ENCODE results near the gene DENND1A.
A peak's percentile ranks its signal among the peaks of the same experiment; 100 is the strongest.

Gene DENND1A

GRCh38 chr9:123571240-123571639, 358.7 kb downstream of the DENND1A start:
- H3K9me3 Mint-ChIP-seq: no peaks in the 10 kb centered on the region

GRCh38 chr9:123568691-123569688, 360.9 kb downstream of the DENND1A start:
- Mint-ChIP-seq H3K27me3 (no peaks in the 10 kb centered on the region), H3K36me3 (peaks cover 31% of the 10 kb centered on the region), H3K4me1 (peaks cover 21% of the 10 kb centered on the region), H3K27ac (no peak overlapping the region), H3K4me3 (no peak overlapping the region), H3K9me3 (no peaks in the 10 kb centered on the region)
- no peak for ATAC-seq

More at GRCh38 chr9:123571240-123571639, 358.7 kb downstream of the DENND1A start:
- peaks cover 43% of the 10 kb centered on the region for H3K36me3 Mint-ChIP-seq
- H3K27me3 Mint-ChIP-seq: no peaks in the 10 kb centered on the region
- H3K4me3 Mint-ChIP-seq: no peak overlapping the region
- no peak overlapping the region for H3K27ac Mint-ChIP-seq
- ATAC-seq: peak; percentile 68
- peaks cover 14% of the 10 kb centered on the region for H3K4me1 Mint-ChIP-seq

- Mint-ChIP-seq H3K27ac (no peak overlapping the region), H3K36me3 (peaks cover 33% of the 10 kb centered on the region), H3K9me3 (no peaks in the 10 kb centered on the region), H3K27me3 (no peaks in the 10 kb centered on the region), H3K4me3 (no peak overlapping the region), H3K4me1 (peaks cover 31% of the 10 kb centered on the region)
- no peak for ATAC-seq
Observed at GRCh38 chr9:123567013-123567412, 362.9 kb downstream of the DENND1A start.

GRCh38 chr9:123564652-123565051, 365.3 kb downstream of the DENND1A start:
- H3K27me3 Mint-ChIP-seq: no peaks in the 10 kb centered on the region
- no peak overlapping the region for H3K27ac Mint-ChIP-seq
- H3K36me3 Mint-ChIP-seq: peaks cover 40% of the 10 kb centered on the region
- H3K4me1 Mint-ChIP-seq: peaks cover 24% of the 10 kb centered on the region
- H3K4me3 Mint-ChIP-seq: no peak overlapping the region
- ATAC-seq: no peak
- H3K9me3 Mint-ChIP-seq: no peaks in the 10 kb centered on the region

GRCh38 chr9:123562844-123563346, 367.0 kb downstream of the DENND1A start:
- H3K4me1 Mint-ChIP-seq: peaks cover 24% of the 10 kb centered on the region
- H3K4me3 Mint-ChIP-seq: no peak overlapping the region
- H3K36me3 Mint-ChIP-seq: peaks cover 34% of the 10 kb centered on the region
- peak; percentile 89 for ATAC-seq
- H3K27ac Mint-ChIP-seq: peak overlapping the region; percentile 9
- H3K27me3 Mint-ChIP-seq: no peaks in the 10 kb centered on the region
- no peaks in the 10 kb centered on the region for H3K9me3 Mint-ChIP-seq

- Mint-ChIP-seq H3K36me3 (peaks cover 50% of the 10 kb centered on the region), H3K4me1 (peaks cover 15% of the 10 kb centered on the region), H3K9me3 (no peaks in the 10 kb centered on the region), H3K27ac (no peak overlapping the region), H3K4me3 (no peak overlapping the region), H3K27me3 (no peaks in the 10 kb centered on the region)
- no peak for ATAC-seq
Observed at GRCh38 chr9:123561046-123561445, 368.9 kb downstream of the DENND1A start.

- H3K4me3 Mint-ChIP-seq: no peak overlapping the region
- no peak overlapping the region for H3K27ac Mint-ChIP-seq
- no peak for ATAC-seq
- no peaks in the 10 kb centered on the region for H3K4me1 Mint-ChIP-seq
- peaks cover 53% of the 10 kb centered on the region for H3K36me3 Mint-ChIP-seq
- no peaks in the 10 kb centered on the region for H3K27me3 Mint-ChIP-seq
- no peaks in the 10 kb centered on the region for H3K9me3 Mint-ChIP-seq
Observed at GRCh38 chr9:123556464-123557435, 373.2 kb downstream of the DENND1A start.

GRCh38 chr9:123555646-123556045, 374.3 kb downstream of the DENND1A start:
- no peak overlapping the region for H3K27ac Mint-ChIP-seq
- H3K27me3 Mint-ChIP-seq: no peaks in the 10 kb centered on the region
- H3K36me3 Mint-ChIP-seq: peaks cover 44% of the 10 kb centered on the region
- no peak for ATAC-seq
- no peak overlapping the region for H3K4me3 Mint-ChIP-seq
- H3K4me1 Mint-ChIP-seq: no peaks in the 10 kb centered on the region
- no peaks in the 10 kb centered on the region for H3K9me3 Mint-ChIP-seq

GRCh38 chr9:123552530-123552929, 377.4 kb downstream of the DENND1A start:
- ATAC-seq: no peak
- H3K27ac Mint-ChIP-seq: no peak overlapping the region
- H3K36me3 Mint-ChIP-seq: peaks cover 38% of the 10 kb centered on the region

GRCh38 chr9:123551734-123552133, 378.2 kb downstream of the DENND1A start:
- no peaks in the 10 kb centered on the region for H3K27me3 Mint-ChIP-seq
- no peak for ATAC-seq
- H3K27ac Mint-ChIP-seq: no peak overlapping the region
- H3K4me1 Mint-ChIP-seq: peaks cover 6% of the 10 kb centered on the region
- no peak overlapping the region for H3K4me3 Mint-ChIP-seq
- H3K36me3 Mint-ChIP-seq: peaks cover 31% of the 10 kb centered on the region
- no peaks in the 10 kb centered on the region for H3K9me3 Mint-ChIP-seq

More at GRCh38 chr9:123552530-123552929, 377.4 kb downstream of the DENND1A start:
- H3K4me1 Mint-ChIP-seq: peaks cover 6% of the 10 kb centered on the region
- no peaks in the 10 kb centered on the region for H3K27me3 Mint-ChIP-seq
- no peaks in the 10 kb centered on the region for H3K9me3 Mint-ChIP-seq
- no peak overlapping the region for H3K4me3 Mint-ChIP-seq

GRCh38 chr9:123550797-123551196, 379.1 kb downstream of the DENND1A start:
- H3K4me1 Mint-ChIP-seq: peaks cover 6% of the 10 kb centered on the region
- H3K9me3 Mint-ChIP-seq: no peaks in the 10 kb centered on the region
- peaks cover 21% of the 10 kb centered on the region for H3K36me3 Mint-ChIP-seq
- H3K27ac Mint-ChIP-seq: no peak overlapping the region
- ATAC-seq: no peak
- no peaks in the 10 kb centered on the region for H3K27me3 Mint-ChIP-seq
- H3K4me3 Mint-ChIP-seq: no peak overlapping the region

- Mint-ChIP-seq H3K36me3 (peaks cover 13% of the 10 kb centered on the region), H3K27me3 (no peaks in the 10 kb centered on the region), H3K9me3 (no peaks in the 10 kb centered on the region), H3K27ac (no peak overlapping the region), H3K4me1 (peaks cover 6% of the 10 kb centered on the region), H3K4me3 (no peak overlapping the region)
- no peak for ATAC-seq
Observed at GRCh38 chr9:123550012-123550411, 379.9 kb downstream of the DENND1A start.

- ATAC-seq: no peak
- H3K27ac Mint-ChIP-seq: no peak overlapping the region
- H3K4me1 Mint-ChIP-seq: peaks cover 6% of the 10 kb centered on the region
- peaks cover 10% of the 10 kb centered on the region for H3K36me3 Mint-ChIP-seq
- no peaks in the 10 kb centered on the region for H3K27me3 Mint-ChIP-seq
- H3K4me3 Mint-ChIP-seq: no peak overlapping the region
- no peaks in the 10 kb centered on the region for H3K9me3 Mint-ChIP-seq
Observed at GRCh38 chr9:123548741-123549545, 381.0 kb downstream of the DENND1A start.

GRCh38 chr9:123544007-123544827, 385.7 kb downstream of the DENND1A start:
- Mint-ChIP-seq H3K9me3 (no peaks in the 10 kb centered on the region), H3K27ac (no peak overlapping the region), H3K4me1 (peaks cover 3% of the 10 kb centered on the region), H3K27me3 (no peaks in the 10 kb centered on the region), H3K4me3 (no peak overlapping the region), H3K36me3 (peaks cover 20% of the 10 kb centered on the region)
- ATAC-seq: no peak
